ENCODE measurements around the gene RABGGTA. TPM values are rescaled to one million over a fixed set of nuclear protein-coding genes. Genes with fewer than 3 reads are reported as not detected.

Gene RABGGTA
- total RNA-seq, 4 donors from 2014 or later, result 11.9 to 34.9 (median 22.6) TPM

- no peak for TF ChIP-seq CTCF (IDR thresholded peaks at IDR 0.05; ENCODE audit: low read depth)
Measured at GRCh38 chr14:24267516-24267915, 3.9 kb downstream of the RABGGTA start.

- no peak for TF ChIP-seq CTCF (IDR thresholded peaks at IDR 0.05; ENCODE audit: low read depth)
Measured at GRCh38 chr14:24266344-24267244, 4.8 kb downstream of the RABGGTA start.

GRCh38 chr14:24264298-24264697, 7.1 kb downstream of the RABGGTA start:
- no peak for TF ChIP-seq CTCF (IDR thresholded peaks at IDR 0.05; ENCODE audit: low read depth)

DNA sequence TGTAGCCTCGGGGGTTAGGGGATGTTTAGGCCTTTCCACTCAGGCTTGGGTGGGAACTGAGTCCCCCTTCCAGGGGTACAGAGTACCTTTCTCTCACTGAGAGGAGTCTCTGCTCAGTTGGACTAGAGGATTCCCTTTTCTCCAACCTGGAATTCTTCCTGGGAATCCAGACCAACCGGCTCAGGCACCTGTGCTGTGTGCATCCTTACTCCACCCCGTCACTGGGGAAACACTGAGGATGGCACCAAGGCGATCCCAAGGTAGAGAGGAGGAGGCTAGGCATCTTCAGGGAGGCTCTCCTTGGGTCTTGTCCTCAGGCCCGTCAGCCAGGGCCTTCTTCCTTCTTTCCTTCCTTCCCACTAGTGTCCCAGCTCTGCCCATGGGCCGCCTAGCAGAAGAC, 7.5 kb downstream of the RABGGTA start:
- TF ChIP-seq CTCF (IDR thresholded peaks at IDR 0.05; ENCODE audit: low read depth), result no peak

DNA sequence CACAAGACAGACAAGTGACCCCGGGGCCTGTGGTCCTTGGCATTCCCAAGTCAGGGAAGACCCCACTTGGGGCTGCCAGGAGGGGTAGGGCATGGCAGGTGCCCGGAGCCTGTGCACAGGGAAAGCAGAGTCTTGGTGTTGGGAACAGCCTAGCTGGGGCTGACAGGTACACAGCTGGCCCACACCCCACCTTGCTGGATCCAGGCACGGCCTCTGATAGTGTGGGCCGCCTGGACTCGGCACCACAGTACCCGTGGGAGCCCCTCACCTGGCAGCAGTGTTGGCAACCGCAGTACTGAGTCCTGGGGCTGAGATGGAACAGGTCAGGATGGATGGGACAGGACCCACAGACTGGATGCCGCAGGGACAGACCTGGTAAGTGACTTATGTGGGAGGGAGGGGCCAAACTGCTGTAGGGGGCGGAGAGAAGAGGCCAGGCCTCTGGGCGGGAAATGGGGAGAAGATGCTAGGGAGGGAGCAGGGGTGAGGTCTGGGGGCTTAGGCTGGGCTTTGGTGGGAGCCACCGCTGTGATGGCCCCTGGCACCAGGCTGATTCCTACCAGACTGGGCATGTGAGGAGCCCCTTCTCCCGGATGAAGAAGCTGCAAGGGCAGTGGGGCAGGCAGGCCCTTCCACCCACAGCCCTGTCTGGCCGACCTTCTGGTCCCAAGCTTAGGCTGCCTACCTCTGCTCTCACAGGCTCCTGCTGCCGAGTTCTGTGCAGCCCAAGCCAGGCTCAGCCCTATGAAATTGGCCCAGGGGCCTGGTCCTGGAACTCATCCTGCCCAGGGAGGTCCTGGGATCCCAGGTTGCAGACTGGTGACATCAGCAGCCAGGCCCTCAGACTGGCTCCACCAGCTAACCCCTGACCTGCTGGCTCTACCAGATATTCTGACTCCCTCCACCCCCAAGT, 8.3 kb downstream of the RABGGTA start, which contains the start of gene TGM1:
Gene TGM1 (minus strand): TSS at position 357 of the 913 bp plus-strand sequence. CDS start 825 bp downstream, outside the sequence.
- no peak for TF ChIP-seq CTCF (IDR thresholded peaks at IDR 0.05; ENCODE audit: low read depth)

DNA sequence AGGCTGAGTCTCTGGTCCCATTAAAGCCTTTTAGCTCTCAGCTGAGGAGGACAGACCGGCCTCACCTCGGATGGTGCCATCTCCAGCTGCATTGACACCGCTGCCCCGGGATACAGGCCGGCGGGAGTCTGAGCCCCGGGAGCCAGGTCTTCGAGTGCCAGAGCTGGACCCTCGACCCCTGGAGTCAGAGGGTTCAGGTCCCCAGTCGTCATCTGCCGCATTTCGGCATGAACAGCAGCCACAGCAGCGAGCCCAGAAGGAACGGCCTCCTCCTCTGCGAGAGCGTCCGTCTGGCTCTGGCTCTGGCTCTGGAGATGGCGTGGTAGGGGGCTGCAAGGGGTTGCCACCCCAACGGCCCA, 9.4 kb downstream of the RABGGTA start:
- TF ChIP-seq CTCF (IDR thresholded peaks at IDR 0.05; ENCODE audit: low read depth), result no peak
